ENCODE data around the gene ZNF615.
"Not testable (repeated sequence)": the region's sequence is repeated elsewhere in the genome, so short reads cannot be mapped to it uniquely, and the experiment has no call there.

ZNF615 gene

GRCh38 chr19:52007806-52008557 is at the start of gene ZNF615:
TSS of gene ZNF615 (minus strand) at chr19:52008211. CDS start at chr19:52003711, 4,500 bp downstream.
- peak; percentile 87 for DNase-seq (ENCODE audit: extremely low spot score)
- no peak for TF ChIP-seq CTCF (IDR thresholded peaks at IDR 0.05; ENCODE audit: control extremely low read depth, extremely low read depth, low read depth, missing control alignments)
- CTCF ChIA-PET, result no interaction called here
- POLR2A ChIA-PET, result no interaction called here

- POLR2A ChIA-PET; CTCF ChIA-PET; DNase-seq (ENCODE audit: extremely low spot score): not testable (repeated sequence)
These were observed 48.5 kb upstream of the ZNF615 start for GRCh38 chr19:52056480-52056879.

GRCh38 chr19:52051736-52052135 is 43.7 kb upstream of the ZNF615 start:
- DNase-seq (ENCODE audit: extremely low spot score); POLR2A ChIA-PET; CTCF ChIA-PET: not testable (repeated sequence)

- DNase-seq (ENCODE audit: extremely low spot score), result peak; percentile 88
- ChIA-PET POLR2A (interaction anchor here (0.6 kb wide), 1 partner anchor 14 kb away, joined by 4 read pairs; no protein-coding TSS in a partner anchor), CTCF (interaction anchor here (0.7 to 1.4 kb wide), 2 partner anchors 11 to 188 kb away, joined by 3 to 5 read pairs; no protein-coding TSS in a partner anchor)
- no peak for TF ChIP-seq CTCF (IDR thresholded peaks at IDR 0.05; ENCODE audit: control extremely low read depth, extremely low read depth, low read depth, missing control alignments)
These were observed 40.8 kb upstream of the ZNF615 start, which contains the start of gene ZNF432 for GRCh38 chr19:52048555-52049501. TSS of gene ZNF432 (minus strand) at chr19:52048838. CDS start at chr19:52046868, 1,970 bp downstream.

GRCh38 chr19:52039169-52039568 is 31.2 kb upstream of the ZNF615 start:
- no peak for DNase-seq (ENCODE audit: extremely low spot score)
- POLR2A ChIA-PET, result no interaction called here
- no peak for TF ChIP-seq CTCF (IDR thresholded peaks at IDR 0.05; ENCODE audit: control extremely low read depth, extremely low read depth, low read depth, missing control alignments)
- CTCF ChIA-PET, result no interaction called here

GRCh38 chr19:52034051-52034728 is 26.2 kb upstream of the ZNF615 start:
- ChIA-PET CTCF (no interaction called here), POLR2A (no interaction called here)
- TF ChIP-seq CTCF (IDR thresholded peaks at IDR 0.05; ENCODE audit: control extremely low read depth, extremely low read depth, low read depth, missing control alignments), result no peak
- no peak for DNase-seq (ENCODE audit: extremely low spot score)

GRCh38 chr19:52028780-52029123 is 20.7 kb upstream of the ZNF615 start:
- ChIA-PET CTCF (no interaction called here), POLR2A (no interaction called here)
- no peak for TF ChIP-seq CTCF (IDR thresholded peaks at IDR 0.05; ENCODE audit: control extremely low read depth, extremely low read depth, low read depth, missing control alignments)
- DNase-seq (ENCODE audit: extremely low spot score), result no peak

Data from GM10248 (cell line).